Measurements from ENCODE around the gene MMD.
"Not testable (repeated sequence)": the region's sequence is repeated elsewhere in the genome, so short reads cannot be mapped to it uniquely, and the experiment has no call there.

The MMD gene

DNA sequence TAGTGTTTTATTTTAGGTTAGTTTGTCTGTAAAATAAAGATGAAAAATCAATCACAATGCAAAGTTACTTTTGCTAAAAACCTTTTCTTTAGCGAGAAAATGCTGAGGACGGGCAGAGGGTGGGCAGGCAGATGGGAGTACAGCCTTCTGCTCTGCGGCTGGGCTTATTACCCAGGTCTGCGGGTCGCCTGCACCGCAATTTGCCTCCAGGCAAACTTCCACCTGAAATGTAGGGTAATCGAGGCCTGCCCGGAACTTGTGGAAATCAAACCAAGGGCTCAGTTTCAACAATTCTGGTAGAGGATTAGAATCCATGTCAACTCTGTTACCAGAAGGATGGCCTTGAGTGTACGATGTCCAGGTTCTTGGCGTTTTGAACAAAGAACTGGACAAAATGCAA lies 22.3 kb upstream of the MMD start:
- DNase-seq (ENCODE audit: low spot score) = no peak

DNA sequence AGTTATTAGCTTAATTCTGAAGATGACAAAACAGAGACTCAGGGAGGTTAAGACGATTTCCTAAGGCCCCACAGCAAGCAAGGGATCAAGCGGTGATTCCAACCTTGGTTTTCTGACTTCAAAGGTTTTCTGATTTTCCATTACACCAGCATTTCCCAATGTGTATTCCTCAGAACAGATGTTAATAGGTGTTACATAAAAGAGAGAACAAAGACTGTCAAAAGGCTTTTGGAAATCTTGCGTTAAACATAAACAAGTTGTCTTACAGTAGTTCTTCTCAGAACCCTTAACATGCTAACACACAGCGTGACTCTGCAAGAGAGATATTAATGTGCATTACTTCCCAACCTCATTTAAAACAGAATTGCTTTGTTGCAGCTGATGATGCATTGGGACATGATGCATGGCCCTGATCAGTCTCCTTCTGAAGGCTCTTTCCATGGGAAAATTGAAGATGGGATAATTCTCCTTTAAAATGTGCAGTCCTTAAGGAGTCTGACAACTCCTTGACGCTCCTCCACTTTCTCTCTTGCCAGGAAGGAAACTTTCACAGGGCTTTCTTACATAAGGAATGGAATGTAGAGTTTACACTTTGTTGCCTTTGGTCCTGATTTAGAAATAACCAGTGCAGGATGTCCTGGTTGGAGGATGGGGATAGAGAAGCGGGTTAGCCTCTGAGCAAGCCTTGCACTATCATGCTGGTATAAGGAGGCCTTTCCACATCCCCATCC lies 21.5 kb upstream of the MMD start:
- DNase-seq (ENCODE audit: low spot score) = no peak

DNA sequence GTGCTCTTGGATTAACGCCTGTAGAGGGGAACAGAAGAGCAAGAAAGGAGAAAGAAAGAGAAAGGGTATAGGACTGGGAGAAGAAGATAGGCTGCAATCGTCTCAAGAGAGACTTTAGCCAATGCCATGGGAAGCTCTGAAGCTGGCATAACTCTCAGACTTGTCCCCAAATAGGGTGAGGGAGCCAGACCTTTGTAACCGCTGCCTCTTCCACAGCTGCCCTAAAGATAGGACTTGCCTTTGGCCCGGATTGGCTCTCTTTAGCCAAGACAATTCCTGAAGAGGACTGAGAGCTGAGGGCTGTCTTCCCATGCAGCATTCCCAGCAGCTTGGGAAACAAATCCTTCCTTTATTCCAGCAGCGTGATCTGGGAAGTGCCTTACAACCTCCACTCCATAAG lies 20.8 kb upstream of the MMD start:
- DNase-seq (ENCODE audit: low spot score) = no peak

DNA sequence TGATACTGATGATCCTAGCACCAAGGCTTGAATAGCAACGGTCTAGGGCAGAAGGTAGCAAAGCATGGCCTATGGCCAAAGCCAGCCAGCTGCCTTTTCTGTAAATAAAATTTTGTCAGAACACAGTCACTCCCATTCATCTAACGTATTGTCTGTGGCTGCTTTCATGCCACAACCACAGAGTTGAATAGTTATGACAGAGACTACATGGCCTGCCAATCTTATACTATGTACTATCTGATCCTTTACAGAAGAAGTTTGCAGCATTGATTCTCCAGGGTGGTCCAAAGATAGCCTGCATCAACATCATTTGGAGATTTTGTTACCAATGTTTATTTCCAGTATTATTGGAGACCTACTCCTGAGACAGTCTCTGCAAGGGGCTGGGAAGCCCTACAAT lies 19.9 kb upstream of the MMD start:
- no peak for DNase-seq (ENCODE audit: low spot score)

DNA sequence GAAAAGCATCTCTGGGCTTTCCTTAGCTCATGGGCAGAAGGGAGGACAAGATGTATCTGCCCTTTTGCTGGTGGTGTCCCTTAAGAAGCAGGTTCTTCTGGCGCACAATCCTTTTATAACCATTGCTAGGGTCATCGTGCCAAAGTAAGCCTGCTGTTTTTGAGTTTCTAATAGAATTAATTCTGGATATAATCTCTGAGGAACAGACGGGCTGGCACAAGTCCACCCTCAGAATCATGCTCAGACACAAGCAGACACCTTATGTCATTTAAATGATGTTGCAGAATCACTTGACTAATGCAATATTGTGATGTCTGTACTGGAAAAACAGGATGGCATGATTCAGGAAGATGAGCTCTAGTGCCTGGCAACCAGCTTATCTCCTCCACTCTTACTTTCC lies 18.8 kb upstream of the MMD start:
- DNase-seq (ENCODE audit: low spot score) = peak; percentile 81

DNA sequence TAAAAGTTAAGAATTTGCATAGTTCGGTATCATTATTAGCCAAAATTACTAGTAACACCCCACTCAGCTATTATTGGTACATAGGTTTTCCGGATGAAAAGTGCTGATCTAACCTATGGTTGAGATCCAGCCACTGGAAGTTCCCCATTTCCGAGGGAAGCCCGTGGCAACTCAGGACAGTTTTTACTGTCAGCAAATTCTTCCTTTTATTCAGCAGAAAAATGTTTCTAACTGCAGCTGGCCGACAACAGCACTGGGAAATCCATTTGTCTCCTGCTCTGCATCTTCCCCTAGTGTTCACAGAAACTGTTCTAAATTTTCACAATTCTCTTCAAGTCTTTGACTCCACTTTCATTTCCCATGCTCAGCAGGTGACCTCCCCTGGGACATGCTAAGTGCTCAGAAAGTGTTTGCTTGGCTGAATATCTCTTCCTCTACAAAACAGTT lies 15.5 kb upstream of the MMD start:
- no peak for DNase-seq (ENCODE audit: low spot score)

DNA sequence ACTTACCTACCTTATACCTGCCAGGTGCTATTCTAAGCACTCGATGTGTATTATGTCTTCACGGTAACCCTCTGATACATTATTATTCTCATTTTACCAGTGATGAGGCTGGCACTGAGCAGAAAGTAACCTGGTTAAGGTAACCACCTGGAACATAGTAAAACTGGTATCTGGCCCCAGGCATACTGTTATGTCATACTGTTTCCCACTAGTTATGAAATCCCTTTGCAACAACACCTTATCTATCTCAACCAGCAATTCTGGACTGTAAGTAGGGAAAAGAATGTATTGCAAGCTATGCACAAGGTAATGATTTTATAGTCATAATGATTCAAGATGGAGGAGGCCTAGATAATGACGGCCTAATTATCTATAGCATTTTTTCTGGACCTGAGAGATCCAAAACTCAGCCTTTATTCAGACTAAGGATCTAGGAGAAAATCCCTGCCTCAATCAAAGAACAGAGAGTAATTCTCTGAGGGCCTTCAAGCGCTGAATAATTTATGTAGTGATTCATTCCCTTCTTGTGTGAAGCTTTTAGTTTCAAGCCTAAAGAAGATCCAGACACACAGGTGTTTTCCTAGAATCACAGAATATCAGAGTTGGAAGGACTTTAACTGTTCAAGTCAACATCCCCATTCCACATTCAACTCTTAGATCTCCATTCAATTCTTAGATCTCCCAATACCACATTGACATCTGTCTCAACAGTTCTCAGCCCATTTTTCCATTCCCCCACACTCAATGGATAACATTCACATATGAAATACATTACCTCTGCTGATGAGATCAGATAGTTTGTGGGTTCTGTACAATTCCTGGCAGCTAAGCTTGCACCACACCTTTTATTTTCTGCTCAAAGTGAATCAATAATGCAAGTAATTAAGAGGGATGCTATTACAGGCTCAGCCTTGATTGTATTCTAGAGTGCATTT lies 14.9 kb upstream of the MMD start:
- DNase-seq (ENCODE audit: low spot score) = no peak

DNA sequence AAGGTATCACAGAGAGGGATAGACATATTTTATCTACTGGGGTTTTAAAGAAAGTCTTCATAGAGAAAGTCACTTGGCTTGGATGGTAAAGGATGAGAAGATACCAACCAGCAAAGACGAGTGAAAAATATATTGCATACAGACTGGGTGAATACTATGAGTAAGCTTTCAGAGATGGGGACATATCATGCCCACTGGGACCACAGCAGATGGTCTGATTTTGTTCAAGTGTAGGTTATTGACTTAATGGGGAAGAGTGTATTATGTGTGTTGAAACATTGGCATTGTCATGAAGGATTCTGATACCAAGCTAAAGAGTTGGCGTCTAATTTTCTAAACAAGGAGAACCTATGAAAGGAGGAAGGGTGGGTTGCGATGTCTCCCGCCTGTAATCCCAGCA lies 13.8 kb upstream of the MMD start:
- DNase-seq (ENCODE audit: low spot score) = no peak

DNA sequence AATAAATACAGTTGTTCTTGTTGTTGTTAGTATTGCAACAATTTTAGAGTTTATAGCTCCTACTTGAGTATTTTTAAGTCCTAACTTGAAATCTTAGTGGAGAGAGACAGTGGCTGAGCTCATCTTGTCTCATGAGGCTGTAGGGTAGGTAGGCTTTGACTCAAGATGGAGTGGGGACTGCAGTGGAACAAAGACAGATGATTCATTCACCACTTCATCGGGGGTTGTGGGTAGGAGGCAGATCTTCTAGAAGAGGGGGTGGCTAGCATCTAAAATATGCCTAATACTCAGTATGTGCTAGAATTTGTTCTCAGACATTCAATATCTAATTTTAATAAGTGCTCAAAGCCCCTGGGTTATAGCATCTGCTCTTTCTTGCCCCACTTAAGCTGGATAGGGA lies 13.1 kb upstream of the MMD start:
- DNase-seq (ENCODE audit: low spot score) = no peak

DNA sequence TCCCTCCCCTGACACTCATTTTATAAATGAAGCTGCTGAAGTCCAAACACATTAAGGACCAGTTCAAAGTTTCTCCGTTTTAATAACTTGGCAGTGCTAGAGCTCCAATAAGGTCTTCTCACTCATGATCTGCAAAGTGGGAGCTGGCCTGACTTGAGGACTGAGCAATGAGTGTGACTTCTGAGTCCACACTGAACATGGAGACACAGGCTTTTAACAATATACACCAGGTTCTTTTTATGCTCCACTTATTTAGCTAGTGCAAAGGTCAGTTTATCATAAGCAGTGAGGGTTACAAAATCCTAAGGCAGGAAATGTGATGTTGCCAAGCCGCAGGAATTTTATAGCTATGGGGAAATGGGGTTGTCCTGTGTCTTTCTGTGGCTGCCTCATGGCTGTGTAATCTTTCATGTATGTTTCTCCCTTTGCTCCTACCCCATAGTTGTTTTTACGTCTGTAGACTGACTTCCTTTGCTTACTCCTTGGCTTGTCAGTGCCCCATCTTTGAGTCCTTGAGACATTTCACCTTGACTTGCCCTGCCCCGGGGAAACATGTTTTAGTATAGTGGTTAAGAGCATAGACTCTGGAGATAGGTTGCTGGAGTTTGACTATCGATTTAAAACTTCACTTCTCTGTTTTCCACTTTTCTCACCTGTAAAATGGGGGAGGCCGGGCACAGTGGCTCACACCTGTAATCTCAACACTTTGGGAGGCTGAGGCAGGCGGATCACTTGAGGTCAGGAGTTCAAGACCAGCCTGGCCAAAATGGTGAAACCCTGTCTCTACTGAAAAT lies 12.2 kb upstream of the MMD start:
- DNase-seq (ENCODE audit: low spot score) = no peak

DNA sequence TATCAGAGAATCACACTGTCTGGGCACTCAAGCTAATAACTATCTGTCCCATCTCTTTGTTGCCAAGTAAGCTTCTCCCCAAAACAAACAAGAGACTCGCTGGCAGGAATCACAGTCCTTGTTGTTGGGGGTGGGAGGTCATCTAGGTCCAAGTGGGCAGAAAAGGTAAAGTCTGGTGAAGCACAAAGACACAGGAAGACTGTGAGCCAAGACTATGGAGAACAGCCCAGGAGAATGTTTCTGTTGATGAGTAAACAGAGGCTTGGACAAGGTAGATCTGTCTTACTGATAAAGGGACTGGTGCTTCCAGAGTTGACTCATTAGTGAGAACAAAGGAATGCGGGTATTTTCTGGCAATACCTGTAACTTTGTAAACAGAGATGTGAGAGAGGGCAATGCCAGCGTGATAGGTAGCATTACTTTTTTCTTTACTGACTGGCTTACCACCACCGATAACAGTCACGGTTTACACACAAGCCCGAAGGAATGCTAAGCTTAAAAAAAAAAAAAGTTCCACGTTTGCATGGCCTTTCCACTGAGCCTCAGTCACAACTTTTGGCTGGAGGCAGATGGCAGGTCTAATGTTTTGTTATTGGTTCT lies 11.5 kb upstream of the MMD start:
- no peak for DNase-seq (ENCODE audit: low spot score)

DNA sequence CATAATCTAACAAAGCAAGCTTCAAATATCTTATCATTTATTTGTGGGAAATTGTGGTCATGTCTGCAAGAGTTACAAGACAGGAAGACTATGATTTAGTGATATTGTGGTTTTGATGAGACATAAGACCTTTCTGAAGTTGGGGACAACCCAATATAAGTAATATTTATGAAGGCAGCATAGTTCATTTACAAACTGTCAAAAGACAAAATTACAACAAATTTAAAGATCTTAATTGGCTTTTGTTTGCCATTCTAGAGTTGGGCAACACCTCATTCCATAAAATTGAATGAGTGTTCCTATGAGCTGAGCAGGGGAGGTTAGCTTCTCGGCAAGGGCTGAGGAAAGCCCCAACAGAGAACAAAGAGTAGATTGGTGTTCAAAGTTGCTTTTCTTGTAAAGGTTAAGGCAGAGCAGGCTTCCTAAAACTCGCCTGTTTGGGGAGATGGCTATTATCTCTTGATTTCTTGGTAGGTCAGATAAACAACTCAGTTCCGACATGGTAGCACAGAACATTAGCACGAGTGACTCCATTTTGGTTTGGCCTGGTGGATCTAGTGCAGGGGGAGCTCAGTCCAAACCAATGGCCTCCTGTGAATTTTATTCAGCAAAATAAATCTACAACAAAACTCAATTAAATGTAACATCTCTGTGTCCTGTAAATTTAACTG lies 10.9 kb upstream of the MMD start:
- DNase-seq (ENCODE audit: low spot score) = no peak

DNA sequence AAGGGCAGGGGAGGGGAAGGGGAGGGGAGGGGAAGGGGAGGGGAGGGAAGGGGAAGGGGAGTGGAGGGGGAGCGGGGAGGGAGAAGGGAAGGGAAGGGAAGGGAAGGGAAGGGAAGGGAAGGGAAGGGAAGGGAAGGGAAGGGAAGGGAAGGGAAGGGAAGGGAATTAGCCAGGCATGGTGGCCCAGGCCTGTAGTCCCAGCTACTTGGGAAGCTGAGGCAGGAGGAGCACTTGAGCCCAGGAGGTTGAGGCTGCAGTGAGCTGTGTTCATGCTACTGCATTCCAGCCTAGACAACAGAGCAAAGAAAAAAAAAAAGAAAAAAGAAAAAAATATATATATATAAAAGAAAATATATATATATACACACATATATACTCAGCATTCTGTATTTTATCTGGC lies 10.3 kb upstream of the MMD start:
- not testable (repeated sequence) for DNase-seq (ENCODE audit: low spot score)

DNA sequence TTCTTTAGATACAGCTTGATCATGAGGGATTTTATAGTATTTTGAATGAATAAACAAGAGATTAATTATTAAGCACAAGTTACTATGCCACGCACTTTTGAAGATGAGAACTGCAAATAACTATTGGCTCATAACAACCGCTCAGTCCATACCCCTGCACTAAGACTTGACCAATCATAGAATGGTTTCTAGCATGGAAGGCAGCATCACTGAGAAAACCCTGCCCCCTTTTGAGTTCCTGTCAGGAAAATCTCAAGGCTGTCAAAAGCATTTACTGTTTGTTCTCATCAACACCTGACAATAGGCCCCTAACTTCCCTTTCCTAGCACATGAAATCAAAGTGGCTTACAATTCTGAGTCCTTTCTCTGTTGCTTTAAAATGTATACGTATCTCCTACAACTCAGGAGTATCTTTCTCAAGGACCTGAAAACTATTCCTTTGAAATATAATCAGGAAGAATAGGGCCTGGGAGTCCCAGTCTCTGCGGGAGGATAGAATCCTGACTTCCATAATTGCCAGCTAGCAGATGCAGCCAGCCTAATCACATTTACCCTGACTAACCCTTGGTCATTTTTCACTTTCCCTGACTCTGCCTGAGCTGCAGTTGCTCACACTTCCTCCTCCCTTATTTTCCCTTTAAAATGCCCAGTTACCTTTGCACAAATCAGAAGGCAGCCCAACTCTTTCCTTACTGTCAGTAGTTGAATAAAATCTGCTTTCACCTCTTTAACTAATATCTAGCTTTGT lies 9.1 kb upstream of the MMD start:
- no peak for DNase-seq (ENCODE audit: low spot score)

DNA sequence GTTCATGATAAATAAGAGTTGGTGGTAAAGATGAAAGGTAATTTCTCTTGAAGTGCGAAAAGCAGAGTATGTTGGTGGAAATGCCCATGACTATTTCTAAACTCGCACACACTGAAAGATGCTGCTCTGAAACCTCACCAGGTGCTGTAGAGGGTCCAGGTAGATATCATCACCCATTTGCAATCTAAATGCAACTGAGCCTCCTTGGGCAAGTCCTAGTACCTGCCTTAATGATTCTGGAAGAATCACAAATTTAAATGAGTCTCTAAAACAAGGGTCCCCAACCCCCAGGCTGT lies 5.9 kb upstream of the MMD start:
- DNase-seq (ENCODE audit: low spot score) = no peak

DNA sequence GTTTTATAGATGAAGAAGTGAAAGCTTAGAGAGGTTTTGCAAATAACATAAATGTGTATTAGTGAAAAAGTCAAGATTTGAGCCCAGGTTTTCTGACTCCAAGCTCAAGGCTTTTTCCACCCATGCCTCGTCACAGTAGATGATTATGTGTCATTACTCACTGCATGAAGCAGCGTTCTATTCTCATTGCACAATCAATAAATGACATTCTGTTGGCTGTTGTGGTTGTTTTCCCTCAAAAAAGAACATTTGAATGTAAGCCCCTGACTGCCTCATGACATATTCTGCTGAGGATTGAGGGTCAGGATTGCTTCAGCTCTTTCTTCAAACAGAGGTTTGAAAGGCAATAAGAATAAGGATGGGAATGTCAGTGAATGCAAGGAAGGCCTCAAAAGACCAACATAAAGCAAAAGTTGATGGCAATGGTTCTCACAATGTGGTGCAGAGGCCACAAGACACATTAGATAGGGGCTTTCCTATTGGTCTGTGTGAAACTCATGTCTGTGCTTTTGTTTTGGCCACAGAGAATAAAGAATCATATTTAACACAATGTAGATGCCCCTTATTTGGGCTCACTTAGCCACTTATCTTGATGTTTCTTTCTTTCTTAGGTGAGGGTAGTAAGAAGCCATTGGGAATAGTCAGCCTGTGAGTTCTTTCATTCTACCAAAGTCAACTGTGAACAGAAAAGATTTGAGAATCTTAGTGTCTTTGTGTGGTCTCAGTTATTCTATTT lies 5.4 kb upstream of the MMD start:
- DNase-seq (ENCODE audit: low spot score) = no peak

DNA sequence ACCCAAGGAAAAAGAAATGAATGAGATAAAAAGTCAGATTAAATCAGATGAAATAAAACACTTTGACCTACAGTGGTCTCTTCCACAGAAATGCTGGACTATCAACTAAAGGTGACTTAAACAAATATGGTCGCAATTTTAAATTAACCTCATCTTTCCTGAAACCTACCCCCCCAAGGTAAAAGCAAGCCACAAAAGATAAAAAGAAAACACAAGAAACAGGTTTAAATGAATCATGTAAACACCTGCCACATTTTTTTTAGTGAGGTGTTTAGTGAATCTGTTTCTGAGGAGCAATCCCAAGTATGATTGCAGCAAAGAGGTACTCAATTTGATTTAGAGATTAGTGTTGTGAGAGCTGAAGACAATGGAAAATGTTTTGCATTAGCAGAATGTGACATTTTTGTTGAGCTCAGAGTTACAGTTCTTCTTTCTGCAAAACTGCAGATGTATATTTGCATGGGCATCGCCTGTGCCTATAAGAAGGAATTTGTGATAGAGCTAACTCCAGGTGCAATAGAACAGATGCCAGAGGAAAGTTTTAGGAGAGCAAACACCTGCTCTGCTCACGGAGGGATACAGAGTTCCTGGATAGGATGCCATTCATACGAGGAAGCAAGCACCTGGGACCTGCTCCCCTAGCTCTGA lies 3.4 kb upstream of the MMD start:
- no peak for DNase-seq (ENCODE audit: low spot score)

DNA sequence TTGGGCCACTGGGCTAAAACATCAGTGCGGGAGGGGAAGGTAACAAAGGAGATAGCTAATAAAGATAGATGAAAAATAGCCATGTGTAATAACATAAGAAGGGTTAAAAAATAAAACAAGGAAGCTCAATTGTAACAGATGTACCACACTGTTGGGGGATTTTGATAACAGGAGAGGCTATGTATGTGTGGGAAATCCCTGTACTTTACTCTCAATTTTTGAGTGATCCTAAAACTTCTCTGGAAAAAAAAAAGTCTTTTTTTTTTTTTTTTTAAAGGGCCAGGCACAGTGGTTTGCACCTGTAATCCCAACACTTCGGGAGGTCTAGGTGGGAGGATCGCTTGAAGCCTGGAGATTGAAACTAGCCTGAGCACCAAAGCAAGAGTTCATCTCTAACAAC lies 1.9 kb upstream of the MMD start:
- DNase-seq (ENCODE audit: low spot score) = no peak

DNA sequence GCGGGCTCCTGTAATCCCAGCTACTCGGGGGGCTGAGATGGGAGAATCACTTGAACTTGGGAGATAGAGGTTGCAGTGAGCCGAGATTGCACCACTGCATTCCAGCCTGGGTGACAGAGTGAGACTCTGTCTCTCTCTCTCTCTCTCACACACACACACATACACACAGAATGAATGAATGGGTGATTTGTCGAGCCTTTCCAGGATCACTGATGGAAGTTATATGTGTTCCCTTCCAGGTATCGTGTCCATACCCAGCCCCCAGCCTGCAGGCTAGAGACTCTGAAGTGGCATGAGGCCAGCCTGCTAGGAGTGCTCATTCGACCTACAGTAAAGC lies 1.2 kb upstream of the MMD start:
- DNase-seq (ENCODE audit: low spot score) = not testable (repeated sequence)

DNA sequence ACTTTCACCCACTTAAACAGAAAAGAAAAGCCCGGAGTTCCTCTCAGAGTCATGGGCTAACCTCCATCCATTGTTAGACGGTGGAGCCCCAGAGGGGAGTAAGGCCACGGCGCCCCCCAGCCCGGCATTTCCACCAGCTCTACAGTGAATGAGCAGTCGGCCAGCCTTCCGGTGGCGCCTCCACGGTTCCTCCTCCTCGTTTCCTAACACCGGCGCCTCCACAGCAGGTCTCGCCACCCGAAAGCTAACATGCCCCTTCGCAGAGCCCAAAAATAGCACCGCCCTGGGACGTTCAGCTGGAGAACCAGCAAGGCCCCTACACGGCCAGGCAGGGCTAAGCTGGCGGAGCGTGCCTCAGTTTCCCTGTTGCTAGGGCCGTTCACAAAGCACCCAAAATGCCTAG lies 858 bp downstream of the MMD start:
- peak; percentile 43 for DNase-seq (ENCODE audit: low spot score)
